Pulmonary artery endothelial cell (primary cell): Measurements from ENCODE around the gene FAM81B. TPM values are rescaled to one million over a fixed set of nuclear protein-coding genes. Genes with fewer than 3 reads are reported as not detected.
"Not testable (repeated sequence)": the region's sequence is repeated elsewhere in the genome, so short reads cannot be mapped to it uniquely, and the experiment has no call there.

Source experiments
- DNase-seq: peaks from one replicate; pipeline ENCODE4 v3.0.0-alpha.2; 2011; ENCODE audit warnings: low read depth, low spot score
- total RNA-seq: library from RNA; depleted of rRNA; stranded (reverse); fragments of >200 nt; gene quantifications from 2 replicates; pipeline ENCODE4 v1.2.3, GENCODE V29; 2014

FAM81B gene
- total RNA-seq, result 0.20 TPM in 1 of 2 replicates, not detected in the other

DNA sequence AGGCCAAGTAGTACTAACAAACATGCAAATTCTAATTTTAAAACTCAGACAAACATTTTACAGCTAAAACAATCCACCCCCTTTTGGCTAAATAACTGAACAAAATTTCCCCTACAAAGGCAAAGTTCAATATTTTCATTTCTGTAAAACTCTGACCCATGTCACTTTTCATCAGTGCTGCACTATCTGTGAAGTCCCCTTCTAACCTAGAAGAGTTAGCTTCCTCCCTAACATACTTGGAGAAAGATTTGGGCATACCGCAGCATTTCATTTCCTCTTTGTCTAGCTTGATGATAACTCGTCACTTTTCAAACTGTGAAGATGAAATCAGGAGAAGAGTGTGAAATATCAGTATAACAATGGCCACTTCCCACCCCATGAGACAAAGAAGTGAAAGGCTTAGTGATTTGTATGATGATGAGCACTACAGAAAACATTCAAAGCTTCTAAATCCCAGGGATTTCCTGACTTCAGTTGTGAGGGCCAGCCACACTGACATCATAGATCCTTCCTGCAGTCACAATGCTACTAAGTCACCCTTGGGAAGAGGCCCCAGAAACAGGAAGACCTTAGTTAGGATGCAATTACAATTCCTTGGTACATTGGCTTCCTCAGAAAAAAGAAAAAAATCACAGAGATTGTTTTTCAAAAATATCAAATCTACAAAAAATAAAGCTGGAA lies at the start of gene FAM81B:
TSS of gene FAM81B (plus strand) at position 555 of the 681 bp plus-strand sequence. CDS start at position 579, 24 bp downstream.
- peak; percentile 58 for DNase-seq

GRCh38 chr5:95341444-95341843 lies 49.7 kb upstream of the FAM81B start:
- DNase-seq, result not testable (repeated sequence)

DNA sequence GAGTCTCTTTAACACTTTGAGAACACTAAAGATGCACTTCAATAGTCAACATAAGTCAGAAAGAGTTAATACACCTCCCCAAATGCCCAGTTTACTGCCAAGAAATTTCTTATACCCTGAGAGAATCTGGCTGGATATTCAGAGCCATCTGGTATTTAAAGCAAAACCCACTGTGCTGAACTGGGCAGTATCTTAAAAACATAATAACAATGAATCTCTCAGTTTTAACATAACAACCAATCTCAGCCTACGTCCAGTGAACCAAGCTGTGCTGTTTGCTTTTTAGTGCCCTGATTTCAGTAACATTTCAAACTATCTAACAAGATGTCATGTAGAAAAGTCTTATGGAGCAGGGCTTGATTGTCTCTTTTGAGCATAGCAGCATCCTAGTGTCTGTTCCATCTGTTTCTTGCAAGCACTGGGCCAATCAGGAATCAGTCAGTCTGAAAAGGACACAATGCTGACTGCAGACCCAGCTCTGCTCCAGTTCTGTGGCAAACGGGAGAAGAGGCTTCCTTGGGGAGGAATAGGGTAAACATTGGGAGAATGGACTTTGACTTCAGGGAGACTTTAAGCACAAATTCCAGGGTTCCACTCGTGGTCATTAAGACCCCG lies 43.6 kb upstream of the FAM81B start:
- no peak for DNase-seq

GRCh38 chr5:95350631-95351030 lies 40.5 kb upstream of the FAM81B start:
- no peak for DNase-seq

DNA sequence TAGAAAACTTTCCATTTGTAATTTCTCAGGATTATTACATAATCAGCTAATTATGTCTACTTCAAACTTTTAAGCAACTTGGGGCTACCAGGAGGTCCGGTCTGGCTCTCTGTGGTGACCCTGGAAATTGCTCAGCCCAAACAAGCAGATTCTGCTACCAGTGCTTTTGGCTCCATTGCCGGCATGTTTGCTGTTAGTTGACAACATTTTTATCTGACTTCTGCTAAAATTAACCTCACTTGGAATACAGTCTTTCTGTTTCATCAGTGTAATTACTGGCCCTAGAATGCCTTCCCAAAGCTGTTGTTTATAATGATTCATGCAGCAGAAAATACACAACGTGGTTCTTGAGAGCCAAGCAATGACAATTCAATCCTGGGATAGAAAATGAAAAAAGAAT lies 38.5 kb upstream of the FAM81B start:
- DNase-seq, result no peak

DNA sequence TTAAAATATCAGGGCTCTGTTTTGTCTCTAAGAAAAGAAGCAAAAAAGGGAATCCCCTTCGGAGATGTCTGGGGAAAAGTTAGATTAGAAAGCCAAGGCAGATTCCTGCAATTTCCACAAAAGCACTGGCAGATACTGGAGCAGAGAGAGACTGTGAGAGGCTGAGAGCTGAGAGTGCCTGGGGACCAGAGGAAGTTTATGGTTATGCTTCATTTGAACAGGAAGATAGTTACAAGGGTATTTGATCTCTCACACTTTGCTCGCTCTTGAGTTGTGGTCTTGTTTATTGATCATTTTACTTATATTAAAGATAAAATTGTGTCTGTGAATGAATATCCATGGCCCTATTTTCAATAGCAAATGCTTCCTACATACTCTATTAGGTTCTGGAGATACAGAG lies 32.8 kb upstream of the FAM81B start:
- no peak for DNase-seq

DNA sequence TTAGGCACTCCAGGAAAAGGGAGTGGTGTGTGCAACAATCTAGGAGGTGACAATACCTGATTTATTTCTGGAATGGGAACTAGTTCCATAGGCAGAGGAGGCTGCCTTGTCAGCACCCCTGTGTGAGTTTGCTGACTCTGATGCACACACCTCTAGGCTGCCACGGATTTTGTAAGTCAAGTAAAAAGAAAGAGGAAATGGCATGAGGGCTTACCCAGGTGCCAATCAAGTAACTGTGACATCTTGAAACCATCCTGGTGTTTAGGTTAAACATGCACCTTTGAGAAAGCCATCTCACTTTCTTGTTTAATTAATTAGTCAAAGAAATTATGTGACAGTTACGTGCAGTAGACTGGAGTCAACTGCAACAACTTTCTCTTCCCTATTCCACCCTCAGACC lies 32.3 kb upstream of the FAM81B start:
- no peak for DNase-seq

GRCh38 chr5:95360667-95361066 lies 30.5 kb upstream of the FAM81B start:
- DNase-seq, result not testable (repeated sequence)

GRCh38 chr5:95365302-95366095 lies 25.7 kb upstream of the FAM81B start:
- no peak for DNase-seq

DNA sequence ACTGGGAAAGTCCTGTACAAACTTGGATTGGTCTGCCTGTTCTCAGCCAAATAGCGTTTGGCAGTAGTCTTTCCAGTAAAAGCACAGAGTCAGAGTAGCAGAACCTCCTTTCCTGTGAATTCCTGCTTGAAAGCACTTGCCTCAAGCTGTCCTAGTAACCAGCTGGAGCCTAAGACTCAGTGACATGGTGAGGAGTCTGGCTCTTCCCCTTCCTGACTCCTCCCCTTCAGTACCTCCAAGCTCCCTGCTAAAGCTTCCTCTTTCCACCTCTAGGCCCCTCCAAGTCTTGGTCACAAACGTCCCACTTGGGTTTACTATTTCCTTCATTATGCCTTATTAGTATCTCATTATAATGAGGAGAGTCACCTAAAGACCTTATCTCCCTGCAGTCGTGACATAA lies 21.4 kb upstream of the FAM81B start:
- no peak for DNase-seq

GRCh38 chr5:95374061-95374460 lies 17.1 kb upstream of the FAM81B start:
- DNase-seq, result no peak

- no peak for DNase-seq
Observed at GRCh38 chr5:95375591-95375990, 15.6 kb upstream of the FAM81B start.

GRCh38 chr5:95379133-95379532 lies 12.0 kb upstream of the FAM81B start:
- no peak for DNase-seq

GRCh38 chr5:95380103-95380628 lies 11.0 kb upstream of the FAM81B start:
- DNase-seq, result no peak

- no peak for DNase-seq
Observed at GRCh38 chr5:95382801-95383200, 8.4 kb upstream of the FAM81B start.

DNA sequence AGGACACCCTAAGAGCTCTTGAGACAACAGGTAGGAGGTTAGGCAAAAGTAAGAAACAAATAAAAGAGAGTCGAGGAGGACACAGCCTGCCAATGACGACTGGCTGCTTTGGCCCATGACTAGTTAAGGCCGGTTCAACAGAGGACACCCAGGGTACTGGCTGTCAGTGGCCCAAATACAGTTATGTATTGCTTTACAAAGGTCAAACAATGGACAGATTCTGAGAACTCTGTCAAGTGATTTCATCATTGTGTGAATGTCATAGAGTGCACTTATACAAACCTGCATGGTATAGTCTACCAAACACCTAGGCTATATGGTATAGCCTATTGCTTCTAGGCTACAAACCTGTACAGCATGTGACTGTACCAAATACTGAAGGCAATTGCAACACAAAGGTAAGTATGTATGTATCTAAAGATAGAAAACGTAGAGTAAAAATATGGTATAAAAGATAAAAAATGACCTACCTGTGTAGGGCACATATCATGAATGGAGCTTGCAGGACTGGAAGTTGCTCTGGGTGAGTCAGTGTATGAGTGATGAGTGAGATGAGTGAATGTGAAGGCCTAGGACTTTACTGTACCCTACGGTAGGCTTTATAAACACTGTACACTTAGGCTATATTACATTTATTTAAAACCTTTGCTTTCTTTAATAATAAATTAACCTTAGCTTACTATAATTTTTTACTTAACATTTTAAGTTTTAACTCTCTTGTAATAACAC lies 6.5 kb upstream of the FAM81B start:
- DNase-seq, result no peak

DNA sequence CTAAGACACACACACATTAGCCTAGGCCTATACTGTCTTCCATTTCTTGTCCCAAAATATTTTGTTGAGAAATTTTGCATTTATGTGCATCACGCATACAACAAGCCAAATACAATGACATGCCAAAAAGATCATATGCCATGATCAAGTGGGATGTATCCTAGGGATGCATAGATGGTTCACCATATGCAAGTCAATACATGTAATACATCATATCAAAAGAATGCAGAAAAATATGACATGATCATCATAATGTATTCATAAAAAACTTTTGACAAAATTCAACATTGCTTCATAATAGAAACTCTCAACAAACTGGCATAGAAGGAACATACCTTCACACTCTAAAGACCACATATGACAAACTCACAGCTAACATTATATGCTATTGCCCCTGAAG lies 5.8 kb upstream of the FAM81B start:
- no peak for DNase-seq

DNA sequence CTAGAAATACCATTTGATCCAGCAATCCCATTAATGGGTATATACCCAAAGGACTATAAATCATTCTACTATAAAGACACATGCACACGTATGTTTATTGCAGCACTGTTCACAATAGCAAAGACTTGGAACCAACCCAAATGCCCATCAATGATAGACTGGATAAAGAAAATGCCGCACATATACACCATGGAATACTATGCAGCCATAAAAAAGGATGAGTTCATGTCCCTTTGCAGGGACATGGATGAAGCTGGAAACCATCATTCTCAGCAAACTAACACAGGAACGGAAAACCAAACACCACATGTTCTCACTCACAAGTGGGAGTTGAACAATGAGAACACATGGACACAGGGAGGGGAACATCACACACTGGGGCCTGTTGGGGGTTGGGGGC lies 799 bp downstream of the FAM81B start:
- DNase-seq, result not testable (repeated sequence)

DNA sequence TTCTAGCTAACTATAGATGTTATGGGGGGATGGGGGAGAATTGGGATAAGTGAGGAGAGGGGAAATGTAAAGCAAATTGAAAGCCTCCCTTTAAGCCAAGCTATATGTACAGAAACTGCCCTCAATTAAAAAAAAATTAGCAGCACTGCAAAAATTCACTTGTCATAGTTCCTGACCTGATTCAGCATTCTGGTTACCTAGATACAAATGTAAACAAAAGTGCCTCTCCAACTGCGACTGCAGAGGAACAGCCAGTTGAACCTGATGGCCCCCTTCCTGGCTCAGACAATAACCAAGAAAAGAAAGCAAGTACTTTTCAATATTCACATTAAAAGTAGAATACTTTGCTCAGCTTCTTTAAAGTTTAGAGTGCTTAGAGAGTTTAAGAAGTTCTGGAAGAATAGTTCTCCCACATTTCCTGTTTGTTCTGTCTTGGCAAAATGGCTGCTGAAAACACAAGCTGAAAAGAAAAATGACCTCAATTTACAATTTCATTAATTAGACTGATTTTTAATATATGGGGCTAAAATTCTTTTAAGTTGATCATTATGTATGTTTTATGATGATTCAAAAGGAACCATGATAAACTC lies 1.5 kb downstream of the FAM81B start:
- DNase-seq, result no peak

GRCh38 chr5:95393279-95393678 lies 2.1 kb downstream of the FAM81B start:
- no peak for DNase-seq

GRCh38 chr5:95398989-95399388 lies 7.8 kb downstream of the FAM81B start:
- DNase-seq, result no peak
